NB4 (cell line): ENCODE measurements around the gene SMOC2.

ENCODE experiments used
- DNase-seq: peaks from one replicate; pipeline ENCODE4 v3.0.0; 2010; ENCODE audit warnings: low read depth
- H3K4me3 ChIP-seq: one replicate; pipeline ENCODE4 v1.5.1; 2011; ENCODE audit warnings: mild to moderate bottlenecking, low read depth, low read length, moderate library complexity
- MYC ChIP-seq: IDR thresholded peaks from 2 replicates; pipeline ENCODE4 v1.6.1; 2011; ENCODE audit warnings: low read depth, low read length
- POLR2A ChIP-seq: IDR thresholded peaks from 2 replicates; pipeline ENCODE4 v1.6.1; 2011; ENCODE audit warnings: mild to moderate bottlenecking; ENCODE audit not compliant: insufficient read length; ENCODE audit errors: extremely low read depth
- TF ChIP-seq, protein P1 (sequence below): IDR thresholded peaks from 2 replicates; pipeline ENCODE4 v1.6.1; 2011; ENCODE audit warnings: low read depth, low read length
- TF ChIP-seq, protein P2 (sequence below): IDR thresholded peaks from one replicate; pipeline ENCODE4 v1.5.1; 2012; ENCODE audit warnings: low read depth, low read length

The SMOC2 gene

DNA sequence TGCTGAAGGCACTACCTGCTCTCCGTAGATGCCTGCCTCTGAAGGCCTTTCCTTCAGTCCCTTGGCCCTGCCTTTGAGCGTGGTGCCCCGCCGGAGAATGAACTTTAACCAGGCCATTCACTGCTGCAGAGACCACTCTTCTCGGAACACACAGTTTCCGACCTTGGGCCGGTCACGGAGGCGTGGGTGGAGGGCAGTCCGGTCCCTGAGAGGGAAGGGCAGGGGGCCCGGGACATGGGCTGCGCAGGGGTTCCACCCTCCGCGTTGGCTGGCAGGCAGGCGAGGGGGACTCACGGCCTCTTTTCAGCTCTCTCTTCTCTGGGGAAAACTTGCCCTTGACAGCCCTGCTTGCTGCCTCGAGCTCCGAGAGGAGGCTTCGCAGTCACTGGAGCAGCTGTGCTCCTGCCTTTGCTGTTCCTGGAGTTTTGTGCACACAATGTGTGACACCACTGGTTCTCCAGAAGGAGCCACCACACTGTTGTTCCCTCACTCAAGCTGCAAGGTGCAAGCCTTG, 187.8 kb downstream of the SMOC2 start:
- no peak overlapping the region for H3K4me3 ChIP-seq
- TF ChIP-seq MYC (no peak), POLR2A (no peak)
- no peak for DNase-seq

DNA sequence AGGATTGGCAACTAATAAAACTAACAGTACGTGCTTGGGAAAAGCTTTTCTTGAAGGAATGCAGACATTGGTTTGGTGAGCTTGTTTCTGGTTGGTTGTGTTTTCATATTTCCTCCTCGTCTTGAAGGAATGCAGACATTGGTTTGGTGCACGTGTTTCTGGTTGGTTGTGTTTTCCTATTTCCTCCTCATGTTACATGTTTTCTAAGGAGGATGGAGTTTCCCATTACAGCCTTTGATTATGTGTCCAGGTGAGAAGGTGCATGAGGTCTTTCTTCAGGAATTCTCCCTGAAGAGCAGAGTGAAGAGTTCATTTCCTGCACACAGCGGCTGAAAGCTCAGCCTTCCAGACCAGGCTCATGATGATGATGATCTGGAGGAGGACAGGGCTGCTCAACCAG, 190.6 kb downstream of the SMOC2 start:
- TF ChIP-seq, protein P1, sequence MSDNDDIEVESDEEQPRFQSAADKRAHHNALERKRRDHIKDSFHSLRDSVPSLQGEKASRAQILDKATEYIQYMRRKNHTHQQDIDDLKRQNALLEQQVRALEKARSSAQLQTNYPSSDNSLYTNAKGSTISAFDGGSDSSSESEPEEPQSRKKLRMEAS: no peak
- TF ChIP-seq, protein P2, sequence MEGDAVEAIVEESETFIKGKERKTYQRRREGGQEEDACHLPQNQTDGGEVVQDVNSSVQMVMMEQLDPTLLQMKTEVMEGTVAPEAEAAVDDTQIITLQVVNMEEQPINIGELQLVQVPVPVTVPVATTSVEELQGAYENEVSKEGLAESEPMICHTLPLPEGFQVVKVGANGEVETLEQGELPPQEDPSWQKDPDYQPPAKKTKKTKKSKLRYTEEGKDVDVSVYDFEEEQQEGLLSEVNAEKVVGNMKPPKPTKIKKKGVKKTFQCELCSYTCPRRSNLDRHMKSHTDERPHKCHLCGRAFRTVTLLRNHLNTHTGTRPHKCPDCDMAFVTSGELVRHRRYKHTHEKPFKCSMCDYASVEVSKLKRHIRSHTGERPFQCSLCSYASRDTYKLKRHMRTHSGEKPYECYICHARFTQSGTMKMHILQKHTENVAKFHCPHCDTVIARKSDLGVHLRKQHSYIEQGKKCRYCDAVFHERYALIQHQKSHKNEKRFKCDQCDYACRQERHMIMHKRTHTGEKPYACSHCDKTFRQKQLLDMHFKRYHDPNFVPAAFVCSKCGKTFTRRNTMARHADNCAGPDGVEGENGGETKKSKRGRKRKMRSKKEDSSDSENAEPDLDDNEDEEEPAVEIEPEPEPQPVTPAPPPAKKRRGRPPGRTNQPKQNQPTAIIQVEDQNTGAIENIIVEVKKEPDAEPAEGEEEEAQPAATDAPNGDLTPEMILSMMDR: no peak
- no peak for TF ChIP-seq MYC
- no peak for TF ChIP-seq POLR2A
- no peak for DNase-seq
- H3K4me3 ChIP-seq: no peak overlapping the region

DNA sequence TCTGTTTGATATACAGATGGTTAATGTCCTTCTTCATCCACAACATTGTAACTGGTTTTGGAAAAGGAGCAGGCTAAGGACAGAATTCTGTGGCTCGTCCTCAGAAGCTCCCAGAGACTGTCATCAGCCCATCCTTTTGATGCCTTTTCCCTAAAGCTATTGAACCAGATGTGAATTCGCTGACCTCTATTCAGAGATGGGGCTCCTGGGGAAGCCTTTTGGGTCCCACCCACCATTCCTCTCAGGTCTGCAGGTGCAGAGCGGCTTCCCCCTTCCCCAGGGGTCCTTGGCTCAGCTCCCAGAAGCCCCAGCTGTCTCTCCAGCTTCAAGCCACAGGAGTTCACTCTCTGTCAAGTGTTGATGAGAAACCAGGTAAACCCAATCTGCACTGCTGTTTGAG, 191.7 kb downstream of the SMOC2 start:
- H3K4me3 ChIP-seq: no peak overlapping the region
- no peak for DNase-seq
- TF ChIP-seq, protein P2: no peak
- no peak for TF ChIP-seq POLR2A

DNA sequence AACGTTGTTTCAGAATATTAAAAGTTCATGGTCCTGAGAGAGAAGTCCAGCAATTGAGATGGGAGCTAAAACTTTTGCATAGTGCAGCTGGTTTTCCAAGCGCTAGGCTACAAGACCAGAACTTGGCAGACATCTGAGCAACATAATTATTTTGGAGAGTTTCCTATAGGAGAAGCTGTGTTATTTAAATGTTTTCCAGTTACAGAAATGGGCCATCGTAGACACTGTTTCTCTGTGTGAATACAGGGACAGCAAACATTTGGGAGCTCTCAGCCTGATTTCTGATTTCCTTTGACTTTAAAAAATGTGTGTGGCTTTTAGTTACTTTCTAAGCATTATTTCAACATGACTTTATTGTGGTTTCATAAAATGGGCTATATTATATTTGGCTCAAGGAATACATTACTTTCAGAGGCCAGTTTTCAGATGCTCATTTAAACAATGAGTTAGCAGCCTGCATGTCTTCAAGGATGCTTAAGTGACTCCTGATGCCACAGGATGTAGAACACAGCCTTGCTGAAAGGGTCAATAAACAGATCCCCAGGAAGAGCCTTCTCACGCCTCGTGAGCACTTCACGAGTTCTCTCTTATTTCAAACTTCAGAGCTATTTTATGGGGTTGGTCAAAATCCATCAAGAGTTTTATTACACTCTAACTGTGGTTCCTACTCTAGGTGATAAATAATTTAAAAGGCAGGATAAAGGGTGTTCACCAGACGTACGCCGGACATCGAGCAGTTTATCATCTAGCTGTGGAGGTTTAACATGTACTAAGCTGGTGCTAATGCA, 193.8 kb downstream of the SMOC2 start:
- no peak for DNase-seq
- H3K4me3 ChIP-seq: no peak overlapping the region
- TF ChIP-seq, protein P2: no peak
- TF ChIP-seq MYC (no peak), POLR2A (no peak)
- TF ChIP-seq, protein P1: no peak

DNA sequence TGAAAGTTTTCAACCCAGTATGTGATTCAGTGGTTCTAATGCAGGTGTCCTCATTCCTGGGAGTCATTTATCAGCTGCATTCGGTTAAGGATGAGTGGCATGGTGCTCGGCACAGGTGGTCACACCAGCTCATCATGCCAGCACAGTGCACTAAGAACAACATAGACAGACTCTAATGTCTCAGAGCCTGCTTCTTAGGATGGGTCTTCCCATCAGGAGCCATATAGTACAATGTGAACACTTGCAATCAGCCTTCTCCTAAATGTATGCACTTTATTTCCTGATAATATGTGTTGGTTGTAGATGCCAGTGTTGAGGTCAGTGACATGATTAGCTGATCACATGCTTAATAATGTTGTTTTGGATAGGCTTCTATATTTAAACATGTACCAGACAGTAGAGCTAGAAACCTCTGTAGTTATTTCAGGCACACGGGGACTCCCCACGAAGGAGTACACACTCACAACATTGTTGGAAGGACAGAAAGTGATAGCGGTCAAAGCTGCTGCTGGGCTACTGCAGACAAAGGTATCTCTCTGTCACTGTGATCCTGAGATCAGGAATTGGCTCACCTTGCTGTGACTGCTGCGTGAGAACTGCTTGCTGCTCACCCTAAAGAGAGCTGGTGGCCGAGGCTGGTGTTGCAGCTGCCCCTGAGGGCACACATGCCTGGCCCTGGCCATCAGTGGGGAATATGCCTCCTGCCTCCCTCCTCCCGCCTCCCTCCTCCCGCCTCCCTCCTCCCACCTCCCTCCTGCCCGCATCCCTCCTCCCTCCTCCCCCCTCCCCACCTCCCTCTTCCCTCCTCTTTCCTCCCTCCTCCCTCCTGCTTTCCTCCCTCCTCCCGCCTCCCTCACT, 195.4 kb downstream of the SMOC2 start:
- DNase-seq: no peak
- H3K4me3 ChIP-seq: no peak overlapping the region
- TF ChIP-seq, protein P1: no peak
- TF ChIP-seq POLR2A (no peak), MYC (no peak)
- TF ChIP-seq, protein P2: no peak

DNA sequence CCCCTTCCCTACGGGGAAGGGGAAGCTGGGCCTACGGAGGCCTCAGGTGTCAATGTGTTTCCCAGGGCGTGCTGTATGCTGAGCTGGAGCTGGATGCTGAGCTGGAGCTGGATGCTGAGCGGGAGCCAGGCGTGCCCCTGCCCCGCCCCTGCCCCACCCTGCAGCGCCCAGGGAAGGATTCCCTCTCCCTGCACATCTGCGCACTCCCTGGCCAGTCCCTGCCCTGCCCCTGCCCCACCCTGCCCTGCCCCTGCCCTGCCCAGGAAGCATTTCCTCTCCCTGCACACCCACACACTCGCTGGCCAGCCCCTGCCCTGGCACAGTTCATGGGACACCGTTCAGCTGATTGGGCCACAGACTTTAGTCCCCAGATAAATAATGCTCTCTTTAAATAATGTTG, 196.8 kb downstream of the SMOC2 start:
- TF ChIP-seq, protein P1: no peak
- TF ChIP-seq MYC (no peak), POLR2A (no peak)
- TF ChIP-seq, protein P2: no peak
- no peak overlapping the region for H3K4me3 ChIP-seq
- DNase-seq: no peak
